Measurements from ENCODE around the gene EPS8L1.
"Not testable (repeated sequence)": the region's sequence is repeated elsewhere in the genome, so short reads cannot be mapped to it uniquely, and the experiment has no call there.

DNA sequence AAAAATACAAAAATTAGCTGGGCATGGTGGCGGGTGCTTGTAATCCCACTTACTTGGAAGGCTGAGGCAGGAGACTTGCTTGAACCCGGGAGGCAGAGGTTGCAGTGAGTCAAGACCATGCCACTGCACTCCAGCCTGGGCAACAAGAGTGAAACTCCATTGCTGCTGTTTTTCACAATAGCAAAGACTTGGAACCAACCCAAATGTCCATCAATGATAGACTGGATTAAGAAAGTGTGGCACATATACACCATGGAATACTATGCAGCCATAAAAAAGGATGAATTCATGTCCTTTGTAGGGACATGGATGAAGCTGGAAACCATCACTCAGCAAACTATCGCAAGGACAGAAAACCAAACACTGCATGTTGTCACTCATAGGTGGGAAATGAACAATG, 31.6 kb downstream of the EPS8L1 start:
- TF ChIP-seq, protein P1, sequence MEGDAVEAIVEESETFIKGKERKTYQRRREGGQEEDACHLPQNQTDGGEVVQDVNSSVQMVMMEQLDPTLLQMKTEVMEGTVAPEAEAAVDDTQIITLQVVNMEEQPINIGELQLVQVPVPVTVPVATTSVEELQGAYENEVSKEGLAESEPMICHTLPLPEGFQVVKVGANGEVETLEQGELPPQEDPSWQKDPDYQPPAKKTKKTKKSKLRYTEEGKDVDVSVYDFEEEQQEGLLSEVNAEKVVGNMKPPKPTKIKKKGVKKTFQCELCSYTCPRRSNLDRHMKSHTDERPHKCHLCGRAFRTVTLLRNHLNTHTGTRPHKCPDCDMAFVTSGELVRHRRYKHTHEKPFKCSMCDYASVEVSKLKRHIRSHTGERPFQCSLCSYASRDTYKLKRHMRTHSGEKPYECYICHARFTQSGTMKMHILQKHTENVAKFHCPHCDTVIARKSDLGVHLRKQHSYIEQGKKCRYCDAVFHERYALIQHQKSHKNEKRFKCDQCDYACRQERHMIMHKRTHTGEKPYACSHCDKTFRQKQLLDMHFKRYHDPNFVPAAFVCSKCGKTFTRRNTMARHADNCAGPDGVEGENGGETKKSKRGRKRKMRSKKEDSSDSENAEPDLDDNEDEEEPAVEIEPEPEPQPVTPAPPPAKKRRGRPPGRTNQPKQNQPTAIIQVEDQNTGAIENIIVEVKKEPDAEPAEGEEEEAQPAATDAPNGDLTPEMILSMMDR (IDR thresholded peaks at IDR 0.05; ENCODE audit: low read length) = not testable (repeated sequence)
- not testable (repeated sequence) for TF ChIP-seq EZH2 (IDR thresholded peaks at IDR 0.05; ENCODE audit: borderline replicate concordance, low read length)
